H1 (cell line): Measurements from ENCODE around the gene GNS. TPM values are rescaled to one million over a fixed set of nuclear protein-coding genes. Genes with fewer than 3 reads are reported as not detected.

Experiments used
- CTCF ChIA-PET: fragments of 300-600 bp; sonication (Branson Sonifier 250); formaldehyde crosslinking; loops from one replicate; lab custom pipeline; 2021; ENCODE audit not compliant: partially characterized antibody; lab: Charles Lee
- POLR2A ChIA-PET: fragments of 300-600 bp; sonication (Branson Sonifier 250); formaldehyde crosslinking; loops from one replicate; lab custom pipeline; 2021; ENCODE audit warnings: inconsistent platforms; ENCODE audit not compliant: partially characterized antibody; lab: Charles Lee
- DNase-seq, 2 experiments: peaks; one replicate each; pipeline versions ENCODE4 v3.0.0 to v3.0.0-alpha.2; 2010 to 2022; ENCODE audit warnings: low spot score in 2 of 2, low read depth in 1 of 2, mixed read lengths in 1 of 2
- FAIRE-seq: peaks from 2 replicates; lab custom pipeline; 2011; peaks lifted over from hg19 to GRCh38; lab: Jason Lieb, UNC
- H2AFZ ChIP-seq: 2 replicates; pipeline ENCODE4 v1.8.1; 2012; ENCODE audit warnings: low read length, inconsistent platforms
- H2AK5ac ChIP-seq: 2 replicates; pipeline ENCODE4 v1.6.1; 2013; ENCODE audit warnings: low read depth, low read length
- H2BK120ac ChIP-seq: replicated peaks from 2 replicates; pipeline ENCODE3; 2013; ENCODE audit warnings: low read depth, low read length, inconsistent platforms
- H2BK12ac ChIP-seq: 2 replicates; pipeline ENCODE4 v1.6.1; 2013; ENCODE audit warnings: low read depth, low read length
- H2BK15ac ChIP-seq: 2 replicates; pipeline ENCODE4 v1.6.1; 2013; ENCODE audit warnings: low read length
- H2BK20ac ChIP-seq: 2 replicates; pipeline ENCODE4 v1.6.1; 2013; ENCODE audit warnings: low read length
- H2BK5ac ChIP-seq: 2 replicates; pipeline ENCODE4 v1.6.1; 2013; ENCODE audit warnings: low read depth, low read length
- H3K14ac ChIP-seq: 2 replicates; pipeline ENCODE4 v1.6.1; 2013; ENCODE audit warnings: inconsistent platforms; ENCODE audit not compliant: insufficient read length
- H3K18ac ChIP-seq: 2 replicates; pipeline ENCODE4 v1.6.1; 2013; ENCODE audit warnings: low read length; ENCODE audit errors: extremely low read depth
- H3K23ac ChIP-seq: 2 replicates; pipeline ENCODE4 v1.6.1; 2013; ENCODE audit warnings: inconsistent platforms; ENCODE audit not compliant: insufficient read length
- H3K23me2 ChIP-seq: 2 replicates; pipeline ENCODE4 v1.6.1; 2013; ENCODE audit warnings: low read depth, low read length
- H3K27ac ChIP-seq: 2 replicates; pipeline ENCODE4 v1.6.1; 2011; ENCODE audit warnings: low read depth, low read length, inconsistent platforms
- H3K27me3 ChIP-seq, 4 experiments: replicated peaks in 1 of 4; 1 replicate in 1 of 4; 2 replicates in 3 of 4; pipeline versions ENCODE4 v1.6.1 to v1.8.1; 2011 to 2013; ENCODE audit warnings: low read length in 3 of 4, mild to moderate bottlenecking in 3 of 4, inconsistent platforms in 2 of 4, mixed read lengths in 2 of 4, moderate library complexity in 1 of 4; ENCODE audit not compliant: control insufficient read depth in 3 of 4, insufficient read depth in 3 of 4; ENCODE audit errors: extremely low read depth in 1 of 4
- H3K36me3 ChIP-seq, 4 experiments: 2 replicates each; pipeline versions ENCODE4 v1.6.1 to v1.8.1; 2011 to 2013; ENCODE audit warnings: mild to moderate bottlenecking in 4 of 4, low read length in 3 of 4, moderate library complexity in 2 of 4, control low read depth in 1 of 4, inconsistent platforms in 1 of 4; ENCODE audit not compliant: insufficient read depth in 4 of 4, control insufficient read depth in 2 of 4
- H3K4ac ChIP-seq: replicated peaks from 2 replicates; pipeline ENCODE3; 2013; ENCODE audit warnings: low read length, low read depth, mixed read lengths, inconsistent platforms; ENCODE audit not compliant: insufficient read length
- H3K4me1 ChIP-seq, 4 experiments: replicated peaks in 1 of 4; 1 replicate in 1 of 4; 2 replicates in 3 of 4; pipeline versions ENCODE4 v1.6.1 to v1.8.1; 2011 to 2013; ENCODE audit warnings: low read length in 3 of 4, inconsistent platforms in 2 of 4, mixed read lengths in 1 of 4; ENCODE audit not compliant: insufficient read depth in 4 of 4, control insufficient read depth in 3 of 4
- H3K4me2 ChIP-seq, 2 experiments: 2 replicates each; pipeline versions ENCODE4 v1.6.1 to v1.8.1; 2011 to 2013; ENCODE audit warnings: low read depth in 2 of 2, low read length in 2 of 2, control low read depth in 1 of 2, inconsistent platforms in 1 of 2, mild to moderate bottlenecking in 1 of 2; ENCODE audit not compliant: insufficient read depth in 1 of 2
- H3K4me3 ChIP-seq, 4 experiments: fragments of 200-600, 300-600 bp in 1 of 4; sonication (generic), shearing (Covaris generic), sonication (Bioruptor Twin) in 1 of 4; 2 replicates each; pipeline versions ENCODE4 v1.5.1 to v1.8.1; 2011 to 2016; ENCODE audit warnings: low read length in 4 of 4, low read depth in 3 of 4, control low read depth in 2 of 4, inconsistent platforms in 2 of 4, mild to moderate bottlenecking in 2 of 4, mixed read lengths in 1 of 4, moderate library complexity in 1 of 4; ENCODE audit not compliant: insufficient read depth in 2 of 4; ENCODE audit errors: extremely low read depth in 1 of 4
- H3K56ac ChIP-seq: replicated peaks from 2 replicates; pipeline ENCODE3; 2013; ENCODE audit warnings: low read depth, mild to moderate bottlenecking, mixed read lengths, low read length, inconsistent platforms; ENCODE audit not compliant: insufficient read length
- H3K79me1 ChIP-seq: 2 replicates; pipeline ENCODE4 v1.6.1; 2013; ENCODE audit warnings: low read depth, low read length, control low read depth
- H3K79me2 ChIP-seq, 2 experiments: 2 replicates each; pipeline versions ENCODE4 v1.6.1 to v1.8.1; 2012 to 2013; ENCODE audit warnings: low read length in 2 of 2, mild to moderate bottlenecking in 2 of 2, inconsistent platforms in 1 of 2; ENCODE audit not compliant: insufficient read depth in 2 of 2, control insufficient read depth in 1 of 2
- H3K9ac ChIP-seq, 4 experiments: replicated peaks in 1 of 4; 1 replicate in 1 of 4; 2 replicates in 3 of 4; pipeline versions ENCODE4 v1.6.1 to v1.8.1; 2011 to 2013; ENCODE audit warnings: low read depth in 3 of 4, low read length in 3 of 4, control low read depth in 2 of 4, mild to moderate bottlenecking in 2 of 4, moderate library complexity in 2 of 4, inconsistent platforms in 1 of 4; ENCODE audit errors: extremely low read depth in 1 of 4
- H3K9me3 ChIP-seq, 2 experiments: 2 replicates each; pipeline versions ENCODE4 v1.6.1 to v1.8.1; 2012 to 2013; ENCODE audit warnings: mild to moderate bottlenecking in 2 of 2, moderate library complexity in 2 of 2, control low read depth in 1 of 2, inconsistent platforms in 1 of 2, low read depth in 1 of 2, low read length in 1 of 2, mixed read lengths in 1 of 2; ENCODE audit not compliant: insufficient read depth in 2 of 2
- H4K20me1 ChIP-seq, 2 experiments: replicated peaks in 1 of 2; 2 replicates each; pipeline versions ENCODE3 to v1.8.1; 2011 to 2013; ENCODE audit warnings: inconsistent platforms in 2 of 2, low read length in 2 of 2, mild to moderate bottlenecking in 1 of 2; ENCODE audit not compliant: insufficient read depth in 2 of 2, control insufficient read depth in 1 of 2
- H4K5ac ChIP-seq: 2 replicates; pipeline ENCODE4 v1.6.1; 2013; ENCODE audit warnings: low read length, low read depth, mixed read lengths, inconsistent platforms; ENCODE audit not compliant: insufficient read length
- H4K8ac ChIP-seq: 2 replicates; pipeline ENCODE4 v1.8.0; 2013; ENCODE audit warnings: mild to moderate bottlenecking, moderate library complexity, low read length, inconsistent platforms; ENCODE audit not compliant: insufficient read depth; ENCODE audit errors: extremely low read depth
- H4K91ac ChIP-seq: replicated peaks from 2 replicates; pipeline ENCODE3; 2013; ENCODE audit warnings: low read length, mixed read lengths, inconsistent platforms; ENCODE audit not compliant: insufficient read length
- MAX ChIP-seq: IDR thresholded peaks from 2 replicates; pipeline ENCODE4 v1.6.1; 2012; ENCODE audit warnings: inconsistent platforms
- WGBS, 2 experiments: shearing (Covaris generic) in 1 of 2; methylation state at CpG; one replicate each; pipeline versions ENCODE4 v1.1.6 to v1.1.7; 2013 to 2015; ENCODE audit warnings: low lambda C conversion rate in 2 of 2, mixed read lengths in 2 of 2, inconsistent platforms in 1 of 2, low coverage in 1 of 2, missing lambda C conversion rate in 1 of 2; ENCODE audit not compliant: insufficient replicate concordance in 2 of 2, insufficient coverage in 1 of 2, insufficient read length in 1 of 2; ENCODE audit errors: extremely low coverage in 1 of 2, missing lambda C conversion rate in 1 of 2; 5-methylcytosine and 5-hydroxymethylcytosine counted together
- polyA plus RNA-seq, 7 experiments: library from polyadenylated mRNA; depleted of rRNA in 3 of 7; stranded (reverse) in 5 of 7; unstranded in 2 of 7; fragments of >200 nt in 5 of 7; fragments of 200-250 nt in 2 of 7; gene quantifications; 1 replicate in 5 of 7; 2 replicates in 1 of 7; 4 replicates in 1 of 7; pipeline versions ENCODE4 v1.2.1 to v1.2.3, GENCODE V29; 2011 to 2013; ENCODE audit warnings: missing spikeins in 2 of 7, mixed read lengths in 2 of 7
- total RNA-seq: library from RNA; stranded (reverse); fragmentation: NEBNext Ultra II Directional; extraction: Animal tissue kit (Norgen Biotek cat#: 25700); gene quantifications from 2 replicates; pipeline ENCODE4 v1.2.1, GENCODE V29; 2021

GNS gene
- total and polyA plus RNA-seq, 2 of the 8 experiments (the other 6 are each of a cell fraction or from before 2014, with no cell fraction given): 16.0 to 28.5 TPM

GRCh38 chr12:64695550-64695949, 63.7 kb downstream of the GNS start:
- H3K23ac ChIP-seq: no peak overlapping the region
- H3K9ac ChIP-seq: no peak overlapping the region
- no peak overlapping the region for H3K27ac ChIP-seq
- no peak overlapping the region for H2BK20ac ChIP-seq
- H3K56ac ChIP-seq: no peak overlapping the region
- no peak overlapping the region for H4K5ac ChIP-seq
- 0 out of 2 replicates have a peak overlapping the region, but pooled peaks have one; percentile 25 for H2BK15ac ChIP-seq
- H3K4me2 ChIP-seq: 0 out of 4 replicates have a peak overlapping the region, but pooled peaks of 1 of the 2 experiments have one; percentile 2
- H2BK120ac ChIP-seq: no peak overlapping the region
- no peaks in the 10 kb centered on the region for H3K79me1 ChIP-seq
- POLR2A ChIA-PET: interaction anchor here (1.0 to 2.1 kb wide), 3 partner anchors 11 to 86 kb away, joined by 3 to 8 read pairs (median 4); no protein-coding TSS in a partner anchor
- H3K23me2 ChIP-seq: peaks cover 5% of the 10 kb centered on the region; the same call in 1 of the 2 replicates
- TF ChIP-seq MAX: no peak
- H3K14ac ChIP-seq: no peak overlapping the region
- H3K9me3 ChIP-seq: no peaks in the 10 kb centered on the region
- DNase-seq: no peak
- peaks cover 5 to 33% (median 20%) of the 10 kb centered on the region in 4 experiments for H3K4me1 ChIP-seq
- H3K4ac ChIP-seq: no peak overlapping the region
- no peak overlapping the region for H2AK5ac ChIP-seq
- H4K20me1 ChIP-seq: peaks cover 0 to 2% of the 10 kb centered on the region in 2 experiments
- H3K36me3 ChIP-seq: peaks cover 0 to 8% (median 0%) of the 10 kb centered on the region in 4 experiments; a peak in 2 of 8 replicates
- FAIRE-seq: no peak
- CTCF ChIA-PET: interaction anchor here (0.7 to 9.1 kb wide), 31 partner anchors 8 to 183 kb away, joined by 3 to 132 read pairs (median 5); partner anchors contain the start of gene RASSF3
- H2BK5ac ChIP-seq: peak overlapping the region; percentile 61; the same call in 1 of the 2 replicates
- 74% methylated on average over 5 of the region's 5 CpGs; no CpG with 5 or more reads in 1 of the 2 experiments for whole genome bisulfite sequencing, 2 experiments
- H3K18ac ChIP-seq: peak overlapping the region; percentile 40
- H3K27me3 ChIP-seq: no peaks in the 10 kb centered on the region
- H2AFZ ChIP-seq: no peak overlapping the region
- no peak overlapping the region; a peak in 1 of 8 replicates for H3K4me3 ChIP-seq
- H3K79me2 ChIP-seq: peaks cover 0 to 4% of the 10 kb centered on the region in 2 experiments; a peak in 1 of 4 replicates
- no peak overlapping the region for H2BK12ac ChIP-seq
- no peak overlapping the region for H4K8ac ChIP-seq
- no peak overlapping the region for H4K91ac ChIP-seq
